CD4-positive, CD25-positive, alpha-beta regulatory T cell (primary cell): ENCODE results near the gene SMC3. TPM values are rescaled to one million over a fixed set of nuclear protein-coding genes. Genes with fewer than 3 reads are reported as not detected.

ENCODE experiments used
- ATAC-seq, 2 donors: fragments of 150-1000 bp; cut with Tn5 transposase; one replicate each; pipeline ENCODE4 v1.10.0; 2021; ENCODE audit warnings: low read depth in 2 of 2, moderate number of reproducible peaks in 2 of 2, moderate library complexity in 1 of 2
- DNase-seq, 3 donors: peaks; one replicate each; pipeline versions ENCODE4 v3.0.0 to v3.0.0-alpha.2; 2012 to 2022; ENCODE audit warnings: mixed read lengths in 1 of 3
- H3K27ac ChIP-seq: one replicate; pipeline ENCODE4 v1.7.0; 2013; ENCODE audit warnings: mild to moderate bottlenecking, low read length; ENCODE audit not compliant: insufficient read depth, poor library complexity, severe bottlenecking
- H3K27me3 ChIP-seq: one replicate; pipeline ENCODE4 v1.7.0; 2013; ENCODE audit warnings: low read length; ENCODE audit not compliant: control insufficient read depth, insufficient read depth
- H3K36me3 ChIP-seq: one replicate; pipeline ENCODE4 v1.7.0; 2013; ENCODE audit warnings: mild to moderate bottlenecking, low read length, moderate library complexity; ENCODE audit not compliant: control insufficient read depth, insufficient read depth
- H3K4me1 ChIP-seq: 2 replicates; pipeline ENCODE4 v1.7.0; 2013; ENCODE audit warnings: mild to moderate bottlenecking, low read length; ENCODE audit not compliant: insufficient read depth, control insufficient read depth, poor library complexity, severe bottlenecking
- H3K4me3 ChIP-seq: one replicate; pipeline ENCODE4 v1.7.0; 2013; ENCODE audit warnings: low read depth, mild to moderate bottlenecking, low read length, moderate library complexity
- H3K9me3 ChIP-seq, 2 experiments: 1 replicate in 1 of 2; 2 replicates in 1 of 2; pipeline ENCODE4 v1.7.0; 2013; ENCODE audit warnings: low read length in 2 of 2, mild to moderate bottlenecking in 1 of 2, moderate library complexity in 1 of 2; ENCODE audit not compliant: control insufficient read depth in 2 of 2
- H3K27ac Mint-ChIP-seq, 3 donors: one replicate each; pipeline ENCODE4 v1.8.0; 2020 to 2022; ENCODE audit warnings: mild to moderate bottlenecking in 3 of 3, mixed read lengths in 3 of 3, moderate library complexity in 2 of 3
- H3K27me3 Mint-ChIP-seq: one replicate; pipeline ENCODE4 v1.8.0; 2022; ENCODE audit warnings: mild to moderate bottlenecking, mixed read lengths
- H3K36me3 Mint-ChIP-seq: one replicate; pipeline ENCODE4 v1.8.0; 2020; ENCODE audit warnings: mixed read lengths
- H3K4me1 Mint-ChIP-seq, 4 donors: one replicate each; pipeline ENCODE4 v1.8.0; 2020 to 2022; ENCODE audit warnings: mixed read lengths in 4 of 4, mild to moderate bottlenecking in 1 of 4
- H3K4me3 Mint-ChIP-seq, 4 donors: one replicate each; pipeline ENCODE4 v1.8.0; 2020 to 2022; ENCODE audit warnings: mild to moderate bottlenecking in 4 of 4, mixed read lengths in 4 of 4, moderate library complexity in 3 of 4
- H3K9me3 Mint-ChIP-seq, 7 donors: one replicate each; pipeline ENCODE4 v1.8.0; 2020 to 2022; ENCODE audit warnings: mixed read lengths in 7 of 7, mild to moderate bottlenecking in 3 of 7, moderate library complexity in 2 of 7
- polyA plus RNA-seq, 4 donors: library from polyadenylated mRNA; unstranded; fragments of 300-500 nt; fragmentation: Illumina TruSeq; gene quantifications; one replicate each; pipeline ENCODE4 v1.2.3, GENCODE V29; 2021
- total RNA-seq: library from RNA; stranded (reverse); gene quantifications from one replicate; pipeline ENCODE4 v1.2.3, GENCODE V29; 2022

SMC3 gene
- total and polyA plus RNA-seq, 5 donors from 2014 or later, result 47.7 to 68.9 (median 65.6) TPM

DNA sequence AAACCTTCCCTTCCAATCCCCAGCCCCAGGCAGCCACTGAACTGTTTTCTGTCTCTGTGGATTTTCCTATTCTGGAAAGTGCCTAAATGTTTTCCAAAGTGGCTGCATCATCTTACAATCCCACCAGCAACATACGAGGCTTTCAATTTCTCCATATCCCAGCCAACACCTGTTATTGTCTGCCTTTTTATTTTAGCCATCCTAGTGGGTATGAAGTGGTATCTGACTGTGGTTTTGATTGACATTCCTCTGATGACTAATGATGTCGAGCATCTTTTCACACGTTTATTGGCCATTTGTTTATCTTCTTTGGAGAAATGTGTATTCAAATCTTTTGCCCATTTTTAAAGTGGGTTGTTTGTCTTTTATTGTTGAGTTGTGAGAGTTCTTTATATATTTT lies 6.2 kb upstream of the SMC3 start:
- Histone ChIP-seq H3K4me3 (no peak overlapping the region), H3K27ac (no peak overlapping the region), H3K4me1 (peaks cover 3% of the 10 kb centered on the region), H3K36me3 (no peaks in the 10 kb centered on the region), H3K9me3 (no peaks in the 10 kb centered on the region), H3K27me3 (no peaks in the 10 kb centered on the region)
- DNase-seq (no peak), ATAC-seq (no peak)
- Mint-ChIP-seq H3K4me1 (peaks cover 2 to 6% (median 5%) of the 10 kb centered on the region in 4 donors), H3K27me3 (peaks cover 51% of the 10 kb centered on the region), H3K9me3 (no peaks in the 10 kb centered on the region), H3K4me3 (no peak overlapping the region), H3K36me3 (no peaks in the 10 kb centered on the region), H3K27ac (no peak overlapping the region)

- no peak for DNase-seq
- Mint-ChIP-seq H3K27ac (no peak overlapping the region), H3K9me3 (no peaks in the 10 kb centered on the region), H3K27me3 (peaks cover 46% of the 10 kb centered on the region), H3K36me3 (no peaks in the 10 kb centered on the region), H3K4me3 (no peak overlapping the region), H3K4me1 (peaks cover 4 to 8% (median 6%) of the 10 kb centered on the region in 4 donors)
- Histone ChIP-seq H3K27ac (no peak overlapping the region), H3K4me3 (no peak overlapping the region), H3K36me3 (no peaks in the 10 kb centered on the region), H3K27me3 (no peaks in the 10 kb centered on the region), H3K4me1 (peaks cover 4% of the 10 kb centered on the region), H3K9me3 (no peaks in the 10 kb centered on the region)
- ATAC-seq, result no peak
Measured at GRCh38 chr10:110562348-110562747, 5.1 kb upstream of the SMC3 start.

DNA sequence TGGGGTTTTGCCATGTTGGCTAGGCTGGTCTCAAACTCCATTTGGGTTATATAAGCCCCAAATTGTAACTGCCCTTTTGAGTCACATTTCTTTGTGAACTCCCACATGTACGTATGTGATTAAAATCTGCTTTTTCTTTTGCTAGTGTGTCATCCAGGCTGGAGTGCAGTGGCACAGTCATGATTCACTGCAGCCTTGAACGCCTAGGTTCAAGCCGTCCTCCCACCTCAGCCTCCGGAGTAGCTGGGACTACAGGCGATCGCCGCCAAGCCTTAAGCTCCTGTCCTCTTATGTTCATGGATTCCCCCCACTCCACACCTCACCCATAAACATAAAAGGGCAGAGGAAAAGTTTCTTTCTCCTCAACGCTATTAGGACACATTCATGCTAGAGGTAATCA lies 4.4 kb upstream of the SMC3 start:
- Histone ChIP-seq H3K4me3 (no peak overlapping the region), H3K9me3 (no peaks in the 10 kb centered on the region), H3K27me3 (no peaks in the 10 kb centered on the region), H3K27ac (no peak overlapping the region), H3K4me1 (peaks cover 5% of the 10 kb centered on the region), H3K36me3 (no peaks in the 10 kb centered on the region)
- Mint-ChIP-seq H3K9me3 (no peaks in the 10 kb centered on the region), H3K4me1 (peaks cover 4 to 9% (median 7%) of the 10 kb centered on the region in 4 donors), H3K4me3 (no peak overlapping the region), H3K27ac (no peak overlapping the region), H3K27me3 (peaks cover 48% of the 10 kb centered on the region), H3K36me3 (no peaks in the 10 kb centered on the region)
- no peak for ATAC-seq
- no peak for DNase-seq

DNA sequence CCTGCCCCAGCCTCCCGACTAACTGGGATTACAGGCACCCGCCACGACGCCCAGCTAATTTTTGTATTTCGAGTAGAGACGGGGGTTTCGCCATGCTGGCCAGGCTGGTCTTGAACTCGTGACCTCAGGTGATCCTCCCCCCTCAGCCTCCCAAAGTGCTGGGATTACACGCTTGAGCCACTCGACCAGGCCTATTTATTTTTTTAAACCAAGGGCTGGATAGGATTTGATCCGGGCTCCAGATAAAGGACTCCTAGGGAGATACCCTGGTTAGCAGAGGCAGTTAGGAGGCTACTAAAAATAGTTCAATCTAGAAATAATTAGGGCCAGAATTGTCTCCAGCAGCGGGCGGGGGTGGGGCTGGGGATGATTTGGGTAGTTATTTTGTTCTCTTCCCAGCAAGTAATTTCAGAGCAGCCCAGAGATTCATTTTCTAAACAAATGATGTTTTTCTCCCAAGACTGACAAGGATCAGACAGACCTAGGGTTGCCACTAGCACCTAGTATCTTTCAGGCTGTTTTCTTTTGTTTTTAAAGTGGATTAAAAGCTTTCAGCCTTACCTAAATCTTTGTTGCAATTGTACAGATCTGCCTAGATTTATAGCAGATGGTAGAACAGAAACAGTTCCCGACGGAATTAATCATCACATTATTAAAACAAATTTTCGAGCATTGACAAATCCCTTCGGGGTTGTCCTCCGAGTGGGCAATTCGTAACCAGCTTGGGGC lies 859 bp upstream of the SMC3 start:
- DNase-seq (no peak), ATAC-seq (no peak)
- peaks cover 40% of the 10 kb centered on the region for H3K4me1 ChIP-seq
- H3K27ac ChIP-seq, result peak overlapping the region; percentile 88
- Mint-ChIP-seq H3K4me1 (peaks cover 15 to 42% (median 25%) of the 10 kb centered on the region in 4 donors), H3K4me3 (peak overlapping the region; percentile 93 to 100 (median 97)), H3K27ac (peak overlapping the region; percentile 97 to 99 (median 98)), H3K27me3 (peaks cover 31% of the 10 kb centered on the region), H3K36me3 (peaks cover 4% of the 10 kb centered on the region), H3K9me3 (no peaks in the 10 kb centered on the region)
- H3K27me3 ChIP-seq, result no peaks in the 10 kb centered on the region
- peak overlapping the region; percentile 97 for H3K4me3 ChIP-seq
- no peaks in the 10 kb centered on the region for H3K9me3 ChIP-seq
- no peaks in the 10 kb centered on the region for H3K36me3 ChIP-seq

DNA sequence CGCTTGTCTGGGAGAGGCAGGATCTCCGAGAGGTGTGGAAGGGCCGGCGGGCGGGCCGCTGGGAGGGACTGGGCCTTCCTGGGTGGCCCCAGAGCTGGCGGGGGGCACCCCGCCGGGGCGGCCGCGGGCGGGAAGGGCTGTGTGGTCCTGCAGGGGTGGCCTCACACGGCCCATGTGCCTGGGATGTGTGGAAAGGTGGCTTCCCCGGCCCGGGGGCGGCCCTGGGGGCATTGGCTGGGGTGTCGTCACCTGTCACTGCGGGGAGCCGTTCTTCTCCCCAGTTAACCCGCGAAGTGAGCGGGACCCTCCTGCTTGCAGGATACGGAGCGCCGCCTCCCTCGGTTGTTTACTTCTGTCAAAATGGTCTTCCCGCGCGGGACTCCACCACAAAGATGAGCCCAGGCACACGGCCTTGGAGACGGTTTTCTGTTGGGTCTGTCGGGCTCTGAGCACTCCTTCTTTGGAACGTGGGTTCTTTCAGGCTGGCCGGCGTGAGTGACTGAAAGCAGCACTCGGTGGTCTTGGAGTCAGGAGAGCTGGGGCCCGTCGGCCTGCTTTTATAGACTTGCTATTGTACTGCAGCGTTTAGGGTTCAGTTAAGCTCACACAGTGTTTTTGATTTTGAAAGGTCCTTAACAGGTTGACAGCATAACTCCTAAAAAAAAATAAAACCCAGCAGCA lies 700 bp downstream of the SMC3 start:
- peak overlapping the region; percentile 84 for H3K4me3 ChIP-seq
- peaks cover 55% of the 10 kb centered on the region for H3K4me1 ChIP-seq
- peaks cover 3% of the 10 kb centered on the region for H3K36me3 ChIP-seq
- DNase-seq, result peak in 2 of 3 donors; percentile 48 to 68
- Mint-ChIP-seq H3K27ac (peak overlapping the region; percentile 82 to 99 (median 97)), H3K9me3 (no peaks in the 10 kb centered on the region), H3K4me1 (peaks cover 25 to 53% (median 36%) of the 10 kb centered on the region in 4 donors), H3K4me3 (peak overlapping the region; percentile 93 to 100 (median 97)), H3K27me3 (peaks cover 16% of the 10 kb centered on the region), H3K36me3 (peaks cover 10% of the 10 kb centered on the region)
- no peaks in the 10 kb centered on the region for H3K9me3 ChIP-seq
- peak overlapping the region; percentile 88 for H3K27ac ChIP-seq
- H3K27me3 ChIP-seq, result no peaks in the 10 kb centered on the region
- peak; percentile 21 to 22 for ATAC-seq

GRCh38 chr10:110569122-110569521 lies 1.6 kb downstream of the SMC3 start:
- no peaks in the 10 kb centered on the region for H3K9me3 ChIP-seq
- Mint-ChIP-seq H3K27me3 (peaks cover 14% of the 10 kb centered on the region), H3K36me3 (peaks cover 10% of the 10 kb centered on the region), H3K4me3 (peak overlapping the region; percentile 93 to 100 (median 97)), H3K4me1 (peaks cover 28 to 58% (median 40%) of the 10 kb centered on the region in 4 donors), H3K27ac (peak overlapping the region; percentile 62 to 99 (median 90)), H3K9me3 (no peaks in the 10 kb centered on the region)
- DNase-seq, result no peak
- no peaks in the 10 kb centered on the region for H3K27me3 ChIP-seq
- peaks cover 3% of the 10 kb centered on the region for H3K36me3 ChIP-seq
- peak overlapping the region; percentile 84 for H3K4me3 ChIP-seq
- no peak for ATAC-seq
- peaks cover 59% of the 10 kb centered on the region for H3K4me1 ChIP-seq
- H3K27ac ChIP-seq, result no peak overlapping the region

GRCh38 chr10:110569736-110570135 lies 2.2 kb downstream of the SMC3 start:
- DNase-seq, result no peak
- H3K27me3 Mint-ChIP-seq, result peaks cover 8% of the 10 kb centered on the region
- H3K9me3 Mint-ChIP-seq, result no peaks in the 10 kb centered on the region
- peak overlapping the region; percentile 84 for H3K4me3 ChIP-seq
- H3K36me3 Mint-ChIP-seq, result peaks cover 10% of the 10 kb centered on the region
- ATAC-seq, result no peak
- no peaks in the 10 kb centered on the region for H3K27me3 ChIP-seq
- peaks cover 34 to 64% (median 47%) of the 10 kb centered on the region in 4 donors for H3K4me1 Mint-ChIP-seq
- peaks cover 62% of the 10 kb centered on the region for H3K4me1 ChIP-seq
- peak overlapping the region; percentile 27 to 100 (median 97) for H3K4me3 Mint-ChIP-seq
- H3K36me3 ChIP-seq, result peaks cover 6% of the 10 kb centered on the region
- H3K27ac Mint-ChIP-seq, result peak overlapping the region; percentile 49 to 99 (median 56)
- H3K27ac ChIP-seq, result no peak overlapping the region
- no peaks in the 10 kb centered on the region for H3K9me3 ChIP-seq
